Pancreas (tissue), 10 donors: ENCODE data around the gene RGMB. TPM values are rescaled to one million over a fixed set of nuclear protein-coding genes. Genes with fewer than 3 reads are reported as not detected.

Source experiments
- ATAC-seq, 4 donors: fragments of 200-7000 bp; cut with Tn5 transposase; one replicate each; pipeline versions ENCODE4 v1.8.0 to v1.9.1; 2020; ENCODE audit warnings: mild to moderate bottlenecking in 4 of 4, moderate library complexity in 4 of 4
- DNase-seq, 6 donors: peaks; one replicate each; pipeline ENCODE4 v3.0.0-alpha.2; 2020
- FAIRE-seq: peaks from 2 replicates; lab custom pipeline; 2012; peaks lifted over from hg19 to GRCh38; lab: Jason Lieb, UNC
- H3K27ac ChIP-seq, 4 donors: fragments of 200-600 bp; sonication (generic); 1 replicate in 3 of 4; 2 replicates in 1 of 4; pipeline versions ENCODE4 v1.5.0 to v1.8.0; 2020
- H3K27me3 ChIP-seq, 4 donors: fragments of 200-600 bp; one replicate each; pipeline ENCODE4 v1.8.0; 2021
- H3K36me3 ChIP-seq, 3 donors: fragments of 200-600 bp; sonication (generic) in 1 of 3; one replicate each; pipeline versions ENCODE4 v1.5.0 to v1.8.0; 2020 to 2021
- H3K4me1 ChIP-seq, 3 donors: fragments of 200-600 bp; one replicate each; pipeline ENCODE4 v1.8.0; 2021
- H3K4me3 ChIP-seq, 4 donors: fragments of 200-600 bp; sonication (generic) in 2 of 4; one replicate each; pipeline versions ENCODE4 v1.5.0 to v1.8.0; 2020 to 2021
- H3K9me3 ChIP-seq, 4 donors: fragments of 200-600 bp; one replicate each; pipeline ENCODE4 v1.8.0; 2021
- WGBS, 2 donors: extraction: QIAGEN DNeasy Blood & Tissue Kit; methylation state at CpG; one replicate each; pipeline ENCODE4 v1.1.7; 2013; 5-methylcytosine and 5-hydroxymethylcytosine counted together
- intact Hi-C, 3 donors: fragments of 100-400 bp; cut with DNase I; formaldehyde crosslinking; loops; one replicate each; pipeline versions ENCODE4 v1.11.1 to v1.14.2; 2022
- polyA plus RNA-seq, 2 donors: library from polyadenylated mRNA; stranded (reverse); fragments of 200-250 nt; gene quantifications; one replicate each; pipeline ENCODE4 v1.2.3, GENCODE V29; 2013
- total RNA-seq, 6 donors: library from RNA; stranded (reverse); fragmentation: NEBNext Ultra II Directional in 4 of 6; extraction: Animal tissue kit (Norgen Biotek cat#: 25700) in 4 of 6; gene quantifications; one replicate each; pipeline versions ENCODE4 v1.2.1 to v1.2.4, GENCODE V29; 2021 to 2023
- TF ChIP-seq, protein P1 (sequence below), 4 donors: fragments of 200-600 bp; sonication (generic) in 3 of 4; IDR thresholded peaks; one replicate each; pipeline versions ENCODE4 v1.5.0 to v1.8.0; 2021; ENCODE audit warnings: antibody characterized with exemption in 4 of 4
- donor health status: healthy with polysubstance abuse.
- donor health status: DM: no; HTN: no; CAD: no; lungs with moderate emphysema.
- donor health status: DM: no; HTN: no; CAD: no.
- donor health status: control.
- donor health status: control.
- donor health status: Bipolar disorder and iron deficiency.
- donor health status: DM: yes; HTN: yes; CAD: no.
- donor health status: DM: no; HTN: no; CAD: no.
- donor health status: DM: no; HTN: no; CAD: no.
- donor health status: DM: yes; HTN: yes; CAD: no.

The RGMB gene
- total RNA-seq: 10 to 100 TPM in 2 of 6 donors, 1 to 10 TPM in 4; 6.5 to 15.3 (median 9.1) TPM
- 1 to 10 TPM; 2.7 to 5.2 TPM for polyA plus RNA-seq

DNA sequence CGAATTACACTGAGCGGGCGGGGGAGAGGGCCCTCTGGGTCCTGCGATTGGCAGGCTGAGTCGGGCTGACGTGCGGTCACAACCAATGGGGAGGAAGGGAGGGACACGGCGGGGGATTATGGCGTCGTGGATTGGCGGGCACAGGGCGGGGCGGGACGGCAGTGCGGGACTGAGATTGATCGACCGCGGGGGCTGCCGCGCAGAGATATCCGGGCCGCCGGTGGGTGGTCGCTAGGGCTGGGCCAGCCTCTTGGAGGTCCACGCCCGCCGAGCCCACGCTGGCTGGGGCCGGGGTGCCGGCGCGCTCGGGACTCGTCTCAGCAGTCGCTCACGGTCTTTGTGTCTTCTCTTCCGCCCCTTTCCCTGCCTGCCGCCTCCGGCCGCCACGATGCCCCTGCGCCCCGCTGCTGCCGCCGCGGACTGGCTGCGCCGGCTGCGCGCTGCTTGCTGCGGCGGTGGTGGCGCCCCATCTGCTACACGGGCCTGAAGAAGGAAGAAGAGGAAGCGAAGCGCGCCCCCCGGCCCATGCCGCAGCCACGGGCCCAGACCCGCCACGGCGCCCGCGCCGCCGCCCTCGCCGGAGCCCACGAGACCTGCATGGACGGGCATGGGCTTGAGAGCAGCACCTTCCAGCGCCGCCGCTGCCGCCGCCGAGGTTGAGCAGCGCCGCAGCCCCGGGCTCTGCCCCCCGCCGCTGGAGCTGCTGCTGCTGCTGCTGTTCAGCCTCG is at the start of gene RGMB:
Gene RGMB (plus strand): TSS at position 200 of the 728 bp plus-strand sequence. CDS start 408 bp downstream, at position 608.
- no peak for FAIRE-seq
- Histone ChIP-seq H3K27me3 (no peaks in the 10 kb centered on the region), H3K9me3 (no peaks in the 10 kb centered on the region), H3K36me3 (no peaks in the 10 kb centered on the region), H3K4me3 (peak within 1 kb of the TSS; percentile 87 to 97 (median 92)), H3K4me1 (peaks cover 8 to 33% (median 10%) of the 10 kb centered on the region in 3 donors), H3K27ac (peak within 1 kb of the TSS; percentile 86 to 98 (median 96))
- intact Hi-C loops: no loop called here
- peak; percentile 94 to 99 (median 97) for DNase-seq
- TF ChIP-seq, protein P1, sequence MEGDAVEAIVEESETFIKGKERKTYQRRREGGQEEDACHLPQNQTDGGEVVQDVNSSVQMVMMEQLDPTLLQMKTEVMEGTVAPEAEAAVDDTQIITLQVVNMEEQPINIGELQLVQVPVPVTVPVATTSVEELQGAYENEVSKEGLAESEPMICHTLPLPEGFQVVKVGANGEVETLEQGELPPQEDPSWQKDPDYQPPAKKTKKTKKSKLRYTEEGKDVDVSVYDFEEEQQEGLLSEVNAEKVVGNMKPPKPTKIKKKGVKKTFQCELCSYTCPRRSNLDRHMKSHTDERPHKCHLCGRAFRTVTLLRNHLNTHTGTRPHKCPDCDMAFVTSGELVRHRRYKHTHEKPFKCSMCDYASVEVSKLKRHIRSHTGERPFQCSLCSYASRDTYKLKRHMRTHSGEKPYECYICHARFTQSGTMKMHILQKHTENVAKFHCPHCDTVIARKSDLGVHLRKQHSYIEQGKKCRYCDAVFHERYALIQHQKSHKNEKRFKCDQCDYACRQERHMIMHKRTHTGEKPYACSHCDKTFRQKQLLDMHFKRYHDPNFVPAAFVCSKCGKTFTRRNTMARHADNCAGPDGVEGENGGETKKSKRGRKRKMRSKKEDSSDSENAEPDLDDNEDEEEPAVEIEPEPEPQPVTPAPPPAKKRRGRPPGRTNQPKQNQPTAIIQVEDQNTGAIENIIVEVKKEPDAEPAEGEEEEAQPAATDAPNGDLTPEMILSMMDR (IDR thresholded peaks at IDR 0.05): no peak
- WGBS, 2 donors: 0 to 1% methylated on average over 71 to 84 of the region's 84 CpGs
- peak; percentile 81 to 88 (median 88) for ATAC-seq

GRCh38 chr5:98726258-98726657 is 47.2 kb upstream of the RGMB start:
- intact Hi-C loops: no loop called here
- ATAC-seq (no peak), DNase-seq (no peak), FAIRE-seq (no peak)
- WGBS, 2 donors: 42 to 43% methylated on average over 2 of the region's 2 CpGs
- no peak overlapping the region for H3K27ac ChIP-seq
- TF ChIP-seq, protein P1 (IDR thresholded peaks at IDR 0.05): no peak
- no peaks in the 10 kb centered on the region for H3K36me3 ChIP-seq
- H3K9me3 ChIP-seq: no peaks in the 10 kb centered on the region
- H3K27me3 ChIP-seq: no peaks in the 10 kb centered on the region
- no peak overlapping the region for H3K4me3 ChIP-seq
- no peaks in the 10 kb centered on the region for H3K4me1 ChIP-seq

GRCh38 chr5:98727686-98728085 is 45.8 kb upstream of the RGMB start:
- Histone ChIP-seq H3K4me1 (no peaks in the 10 kb centered on the region), H3K27me3 (no peaks in the 10 kb centered on the region), H3K36me3 (no peaks in the 10 kb centered on the region), H3K27ac (no peak overlapping the region), H3K9me3 (no peaks in the 10 kb centered on the region), H3K4me3 (no peak overlapping the region)
- intact Hi-C loops: no loop called here
- TF ChIP-seq, protein P1 (IDR thresholded peaks at IDR 0.05): no peak
- no peak for FAIRE-seq
- WGBS, 2 donors: 89 to 91% methylated on average over 5 of the region's 5 CpGs
- DNase-seq: no peak
- ATAC-seq: no peak

GRCh38 chr5:98734646-98735045 is 38.8 kb upstream of the RGMB start:
- FAIRE-seq (no peak), ATAC-seq (no peak), DNase-seq (no peak)
- intact Hi-C loops: no loop called here
- Histone ChIP-seq H3K27ac (no peak overlapping the region), H3K4me3 (no peak overlapping the region), H3K36me3 (no peaks in the 10 kb centered on the region), H3K4me1 (no peaks in the 10 kb centered on the region), H3K27me3 (no peaks in the 10 kb centered on the region), H3K9me3 (no peaks in the 10 kb centered on the region)
- TF ChIP-seq, protein P1 (IDR thresholded peaks at IDR 0.05): no peak
